Suprapubic skin (tissue), 3 donors: Measurements from ENCODE around the gene LRRFIP1.

Experiments used
- EP300 ChIP-seq: sonication (generic); formaldehyde crosslinking; IDR thresholded peaks from one replicate; pipeline ENCODE4 v1.6.1; 2017; ENCODE audit warnings: antibody characterized with exemption
- POLR2A ChIP-seq, 2 donors: fragments of 450-650 bp; IDR thresholded peaks; one replicate each; pipeline ENCODE4 v1.6.1; 2017; ENCODE audit warnings: antibody characterized with exemption in 2 of 2, mild to moderate bottlenecking in 2 of 2, moderate library complexity in 2 of 2
- TF ChIP-seq, protein P1 (sequence below), 2 donors: fragments of 200-600 bp in 1 of 2; fragments of 450-650 bp in 1 of 2; sonication (generic) in 1 of 2; IDR thresholded peaks; one replicate each; pipeline ENCODE4 v1.5.1; 2016 to 2019; ENCODE audit warnings: antibody characterized with exemption in 2 of 2, mild to moderate bottlenecking in 1 of 2, moderate library complexity in 1 of 2

- TF ChIP-seq, protein P1, sequence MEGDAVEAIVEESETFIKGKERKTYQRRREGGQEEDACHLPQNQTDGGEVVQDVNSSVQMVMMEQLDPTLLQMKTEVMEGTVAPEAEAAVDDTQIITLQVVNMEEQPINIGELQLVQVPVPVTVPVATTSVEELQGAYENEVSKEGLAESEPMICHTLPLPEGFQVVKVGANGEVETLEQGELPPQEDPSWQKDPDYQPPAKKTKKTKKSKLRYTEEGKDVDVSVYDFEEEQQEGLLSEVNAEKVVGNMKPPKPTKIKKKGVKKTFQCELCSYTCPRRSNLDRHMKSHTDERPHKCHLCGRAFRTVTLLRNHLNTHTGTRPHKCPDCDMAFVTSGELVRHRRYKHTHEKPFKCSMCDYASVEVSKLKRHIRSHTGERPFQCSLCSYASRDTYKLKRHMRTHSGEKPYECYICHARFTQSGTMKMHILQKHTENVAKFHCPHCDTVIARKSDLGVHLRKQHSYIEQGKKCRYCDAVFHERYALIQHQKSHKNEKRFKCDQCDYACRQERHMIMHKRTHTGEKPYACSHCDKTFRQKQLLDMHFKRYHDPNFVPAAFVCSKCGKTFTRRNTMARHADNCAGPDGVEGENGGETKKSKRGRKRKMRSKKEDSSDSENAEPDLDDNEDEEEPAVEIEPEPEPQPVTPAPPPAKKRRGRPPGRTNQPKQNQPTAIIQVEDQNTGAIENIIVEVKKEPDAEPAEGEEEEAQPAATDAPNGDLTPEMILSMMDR (IDR thresholded peaks at IDR 0.05), result no peak
- no peak for TF ChIP-seq POLR2A (IDR thresholded peaks at IDR 0.05)
- no peak for TF ChIP-seq EP300
These were observed 65.4 kb downstream of the LRRFIP1 start for GRCh38 chr2:237692601-237693290.
